Fibroblast of skin of left quadriceps (primary cell): ENCODE data around the gene OPCML.

ENCODE experiments used
- DNase-seq, 2 experiments: peaks; one replicate each; pipeline ENCODE4 v3.0.0-alpha.2; 2013; ENCODE audit warnings: low read depth in 2 of 2

OPCML gene

GRCh38 chr11:132681971-132682370, 850.3 kb downstream of the OPCML start:
- DNase-seq: no peak

GRCh38 chr11:132680584-132680983, 851.7 kb downstream of the OPCML start:
- no peak for DNase-seq

- no peak for DNase-seq
Measured at GRCh38 chr11:132674151-132674550, 858.1 kb downstream of the OPCML start.

- no peak for DNase-seq
Measured at GRCh38 chr11:132671851-132672370, 860.4 kb downstream of the OPCML start.

GRCh38 chr11:132670921-132671675, 861.2 kb downstream of the OPCML start:
- DNase-seq: no peak

- DNase-seq: no peak
Measured at GRCh38 chr11:132669949-132670348, 862.4 kb downstream of the OPCML start.

GRCh38 chr11:132665205-132665604, 867.1 kb downstream of the OPCML start:
- DNase-seq: no peak

- DNase-seq: no peak
Measured at GRCh38 chr11:132658696-132659095, 873.6 kb downstream of the OPCML start.

GRCh38 chr11:132658004-132658403, 874.3 kb downstream of the OPCML start:
- DNase-seq: no peak

GRCh38 chr11:132655187-132655855, 877.0 kb downstream of the OPCML start:
- no peak for DNase-seq

GRCh38 chr11:132653237-132653636, 879.1 kb downstream of the OPCML start:
- DNase-seq: no peak

GRCh38 chr11:132650969-132651720, 881.2 kb downstream of the OPCML start:
- no peak for DNase-seq

GRCh38 chr11:132649277-132649676, 883.0 kb downstream of the OPCML start:
- DNase-seq: no peak

GRCh38 chr11:132648851-132649250, 883.5 kb downstream of the OPCML start:
- DNase-seq: peak; percentile 66 to 69

GRCh38 chr11:132646890-132647289, 885.4 kb downstream of the OPCML start:
- DNase-seq: no peak

GRCh38 chr11:132644520-132645239, 887.6 kb downstream of the OPCML start:
- DNase-seq: peak in 1 of 2 experiments; percentile 3

- DNase-seq: no peak
Measured at GRCh38 chr11:132643239-132643638, 889.1 kb downstream of the OPCML start.

- no peak for DNase-seq
Measured at GRCh38 chr11:132640952-132641351, 891.3 kb downstream of the OPCML start.

GRCh38 chr11:132639986-132640385, 892.3 kb downstream of the OPCML start:
- DNase-seq: no peak

- no peak for DNase-seq
Measured at GRCh38 chr11:132639403-132639802, 892.9 kb downstream of the OPCML start.

- no peak for DNase-seq
Measured at GRCh38 chr11:132638423-132638822, 893.9 kb downstream of the OPCML start.

GRCh38 chr11:132636523-132636922, 895.8 kb downstream of the OPCML start:
- no peak for DNase-seq
